ENCODE data around the gene GXYLT1.

- TF ChIP-seq POLR2AphosphoS5 (IDR thresholded peaks at IDR 0.05; ENCODE audit: low read depth, low read length), result no peak
- TF ChIP-seq REST (IDR thresholded peaks at IDR 0.05; ENCODE audit: insufficient read depth in 1 of 2, low read depth in 2 of 2, low read length in 2 of 2), result no peak
Measured at GRCh38 chr12:42128888-42129287, 15.8 kb downstream of the GXYLT1 start.

Data from PFSK-1 (cell line).